ENCODE measurements around the gene ESYT3. TPM values are rescaled to one million over a fixed set of nuclear protein-coding genes. Genes with fewer than 3 reads are reported as not detected.
A peak's percentile ranks its signal among the peaks of the same experiment; 100 is the strongest.
"Not testable (repeated sequence)": the region's sequence is repeated elsewhere in the genome, so short reads cannot be mapped to it uniquely, and the experiment has no call there.

The ESYT3 gene
- total and polyA plus RNA-seq, 2 donors (not counting 1 experiment from before 2014, with no cell fraction given) = 0.17 TPM; not detected in 1

- Histone ChIP-seq H3K79me2 (ENCODE audit: control insufficient read depth, insufficient read depth, low read length) (no peaks in the 10 kb centered on the region), H3K4me3 (replicated peaks in 1 of 4; ENCODE audit: control extremely low read depth in 1 of 4, insufficient read depth in 1 of 4, low read depth in 3 of 4, low read length in 4 of 4) (no peak overlapping the region), H3K27me3 (ENCODE audit: control insufficient read depth, insufficient read depth, low read length) (peaks cover 2% of the 10 kb centered on the region), H2AFZ (ENCODE audit: low read length) (no peak overlapping the region), H3K9ac (ENCODE audit: insufficient read depth, low read length) (no peak overlapping the region), H4K20me1 (ENCODE audit: control insufficient read depth, extremely low read depth, insufficient read depth, low read length) (no peaks in the 10 kb centered on the region), H3K27ac (ENCODE audit: insufficient read depth, low read length) (no peak overlapping the region), H3K4me1 (ENCODE audit: control insufficient read depth, extremely low read depth, insufficient read depth, low read length) (no peaks in the 10 kb centered on the region), H3K9me3 (ENCODE audit: control insufficient read depth, insufficient read depth, low read depth, low read length) (no peaks in the 10 kb centered on the region), H3K36me3 (ENCODE audit: control insufficient read depth, insufficient read depth, low read length) (no peaks in the 10 kb centered on the region), H3K4me2 (ENCODE audit: extremely low read depth, insufficient read depth, low read length) (no peak overlapping the region)
- no peak for TF ChIP-seq EZH2 (IDR thresholded peaks at IDR 0.05; ENCODE audit: low read length, missing control alignments)
- TF ChIP-seq, protein P1, sequence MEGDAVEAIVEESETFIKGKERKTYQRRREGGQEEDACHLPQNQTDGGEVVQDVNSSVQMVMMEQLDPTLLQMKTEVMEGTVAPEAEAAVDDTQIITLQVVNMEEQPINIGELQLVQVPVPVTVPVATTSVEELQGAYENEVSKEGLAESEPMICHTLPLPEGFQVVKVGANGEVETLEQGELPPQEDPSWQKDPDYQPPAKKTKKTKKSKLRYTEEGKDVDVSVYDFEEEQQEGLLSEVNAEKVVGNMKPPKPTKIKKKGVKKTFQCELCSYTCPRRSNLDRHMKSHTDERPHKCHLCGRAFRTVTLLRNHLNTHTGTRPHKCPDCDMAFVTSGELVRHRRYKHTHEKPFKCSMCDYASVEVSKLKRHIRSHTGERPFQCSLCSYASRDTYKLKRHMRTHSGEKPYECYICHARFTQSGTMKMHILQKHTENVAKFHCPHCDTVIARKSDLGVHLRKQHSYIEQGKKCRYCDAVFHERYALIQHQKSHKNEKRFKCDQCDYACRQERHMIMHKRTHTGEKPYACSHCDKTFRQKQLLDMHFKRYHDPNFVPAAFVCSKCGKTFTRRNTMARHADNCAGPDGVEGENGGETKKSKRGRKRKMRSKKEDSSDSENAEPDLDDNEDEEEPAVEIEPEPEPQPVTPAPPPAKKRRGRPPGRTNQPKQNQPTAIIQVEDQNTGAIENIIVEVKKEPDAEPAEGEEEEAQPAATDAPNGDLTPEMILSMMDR (conservative IDR thresholded peaks at IDR 0.05 in 1 of 2, IDR thresholded peaks at IDR 0.05 in 1 of 2; ENCODE audit: low read depth in 1 of 2, low read length in 2 of 2) = no peak
- DNase-seq (ENCODE audit: low read depth in 2 of 2) = no peak
Observed at GRCh38 chr3:138424323-138424722, 10.1 kb upstream of the ESYT3 start.

DNA sequence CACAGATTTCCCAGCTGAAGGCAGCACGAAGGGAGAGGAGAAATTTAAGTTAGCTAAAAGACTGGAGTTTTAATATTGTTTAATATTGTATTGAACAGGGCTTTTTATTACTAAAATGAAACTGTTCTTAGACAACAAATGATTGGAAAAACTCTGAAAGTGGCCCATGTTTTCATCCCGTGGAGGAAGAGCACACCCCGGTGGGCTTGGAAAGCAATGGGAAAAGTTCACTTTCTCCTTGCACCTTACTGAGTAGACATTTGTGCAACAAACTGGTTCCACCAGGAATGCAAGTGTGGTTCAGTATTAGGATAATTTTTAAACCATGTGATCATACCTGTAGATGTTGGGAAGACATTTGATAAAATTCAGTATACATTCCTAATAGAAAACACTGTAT lies 8.2 kb upstream of the ESYT3 start:
- Histone ChIP-seq H3K4me1 (ENCODE audit: control insufficient read depth, extremely low read depth, insufficient read depth, low read length) (no peaks in the 10 kb centered on the region), H3K4me2 (ENCODE audit: extremely low read depth, insufficient read depth, low read length) (no peak overlapping the region), H2AFZ (ENCODE audit: low read length) (no peak overlapping the region), H3K79me2 (ENCODE audit: control insufficient read depth, insufficient read depth, low read length) (no peaks in the 10 kb centered on the region), H3K9me3 (ENCODE audit: control insufficient read depth, insufficient read depth, low read depth, low read length) (no peaks in the 10 kb centered on the region), H3K27me3 (ENCODE audit: control insufficient read depth, insufficient read depth, low read length) (no peaks in the 10 kb centered on the region), H3K9ac (ENCODE audit: insufficient read depth, low read length) (no peak overlapping the region), H4K20me1 (ENCODE audit: control insufficient read depth, extremely low read depth, insufficient read depth, low read length) (no peaks in the 10 kb centered on the region), H3K4me3 (replicated peaks in 1 of 4; ENCODE audit: control extremely low read depth in 1 of 4, insufficient read depth in 1 of 4, low read depth in 3 of 4, low read length in 4 of 4) (no peak overlapping the region), H3K36me3 (ENCODE audit: control insufficient read depth, insufficient read depth, low read length) (no peaks in the 10 kb centered on the region), H3K27ac (ENCODE audit: insufficient read depth, low read length) (no peak overlapping the region)
- peak; percentile 14 to 40 for DNase-seq (ENCODE audit: low read depth in 2 of 2)
- TF ChIP-seq, protein P1 (conservative IDR thresholded peaks at IDR 0.05 in 1 of 2, IDR thresholded peaks at IDR 0.05 in 1 of 2; ENCODE audit: low read depth in 1 of 2, low read length in 2 of 2) = peak; percentile 60 to 65
- TF ChIP-seq EZH2 (IDR thresholded peaks at IDR 0.05; ENCODE audit: low read length, missing control alignments) = no peak

DNA sequence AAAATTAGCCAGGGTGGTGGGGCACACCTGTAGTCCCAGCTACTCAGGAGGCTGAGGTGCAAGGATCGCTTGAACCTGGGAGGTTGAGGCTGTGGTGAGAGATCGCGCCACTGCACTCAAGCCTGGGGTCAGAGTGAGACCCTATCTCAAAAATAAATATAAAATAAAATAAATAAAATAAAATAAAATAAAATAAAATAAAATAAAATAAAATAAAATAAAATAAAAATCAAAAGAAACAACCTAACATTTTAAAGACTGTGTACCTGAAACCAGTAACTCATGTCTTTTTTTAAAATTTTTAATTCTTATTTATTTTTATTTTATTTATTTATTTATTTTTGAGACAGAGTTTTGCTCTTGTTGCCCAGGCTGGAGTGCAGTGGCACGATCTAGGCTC lies 7.7 kb upstream of the ESYT3 start:
- not testable (repeated sequence) for H3K4me1 ChIP-seq (ENCODE audit: control insufficient read depth, extremely low read depth, insufficient read depth, low read length); H4K20me1 ChIP-seq (ENCODE audit: control insufficient read depth, extremely low read depth, insufficient read depth, low read length); H3K79me2 ChIP-seq (ENCODE audit: control insufficient read depth, insufficient read depth, low read length); H3K27ac ChIP-seq (ENCODE audit: insufficient read depth, low read length); H3K36me3 ChIP-seq (ENCODE audit: control insufficient read depth, insufficient read depth, low read length); DNase-seq (ENCODE audit: low read depth in 2 of 2); H3K4me3 ChIP-seq (replicated peaks in 1 of 4; ENCODE audit: control extremely low read depth in 1 of 4, insufficient read depth in 1 of 4, low read depth in 3 of 4, low read length in 4 of 4); H3K4me2 ChIP-seq (ENCODE audit: extremely low read depth, insufficient read depth, low read length); H3K9me3 ChIP-seq (ENCODE audit: control insufficient read depth, insufficient read depth, low read depth, low read length); H2AFZ ChIP-seq (ENCODE audit: low read length); H3K27me3 ChIP-seq (ENCODE audit: control insufficient read depth, insufficient read depth, low read length); H3K9ac ChIP-seq (ENCODE audit: insufficient read depth, low read length)

Data from fibroblast of lung (primary cell).